ENCODE results near the gene TRIM46. TPM values are rescaled to one million over a fixed set of nuclear protein-coding genes. Genes with fewer than 3 reads are reported as not detected.

Gene TRIM46
- total and polyA plus RNA-seq, 9 of the 15 experiments (the other 6 are each of a cell fraction or from before 2014, with no cell fraction given), result 0.05 to 0.60 (median 0.16) TPM; not detected in 3

- TF ChIP-seq SFPQ (IDR thresholded peaks at IDR 0.05; ENCODE audit: low read depth, low read length) (no peak), HIVEP1 (CRISPR knock-in tag; IDR thresholded peaks at IDR 0.05) (no peak), EP300 (IDR thresholded peaks at IDR 0.05; ENCODE audit: low read length) (peak; percentile 42; the same call in 1 of the 2 replicates), SAFB2 (IDR thresholded peaks at IDR 0.05; ENCODE audit: borderline replicate concordance, low read depth, low read length, severe bottlenecking) (no peak), TRIM25 (IDR thresholded peaks at IDR 0.05; ENCODE audit: borderline replicate concordance) (no peak), TAF9B (IDR thresholded peaks at IDR 0.05; ENCODE audit: partially characterized antibody) (peak; percentile 78), ZNF143 (CRISPR knock-in tag; IDR thresholded peaks at IDR 0.05) (peak; percentile 72), NRF1 (conservative IDR thresholded peaks at IDR 0.05 in 1 of 2, IDR thresholded peaks at IDR 0.05 in 1 of 2) (peak; percentile 97 to 98), ZNF3 (CRISPR knock-in tag; IDR thresholded peaks at IDR 0.05) (no peak), PTTG1 (tag; IDR thresholded peaks at IDR 0.05; ENCODE audit: low read depth) (no peak), CCNT2 (IDR thresholded peaks at IDR 0.05; ENCODE audit: borderline replicate concordance, extremely low read depth, insufficient read length, low read depth, low read length) (no peak)
- TF ChIP-seq, protein P1, sequence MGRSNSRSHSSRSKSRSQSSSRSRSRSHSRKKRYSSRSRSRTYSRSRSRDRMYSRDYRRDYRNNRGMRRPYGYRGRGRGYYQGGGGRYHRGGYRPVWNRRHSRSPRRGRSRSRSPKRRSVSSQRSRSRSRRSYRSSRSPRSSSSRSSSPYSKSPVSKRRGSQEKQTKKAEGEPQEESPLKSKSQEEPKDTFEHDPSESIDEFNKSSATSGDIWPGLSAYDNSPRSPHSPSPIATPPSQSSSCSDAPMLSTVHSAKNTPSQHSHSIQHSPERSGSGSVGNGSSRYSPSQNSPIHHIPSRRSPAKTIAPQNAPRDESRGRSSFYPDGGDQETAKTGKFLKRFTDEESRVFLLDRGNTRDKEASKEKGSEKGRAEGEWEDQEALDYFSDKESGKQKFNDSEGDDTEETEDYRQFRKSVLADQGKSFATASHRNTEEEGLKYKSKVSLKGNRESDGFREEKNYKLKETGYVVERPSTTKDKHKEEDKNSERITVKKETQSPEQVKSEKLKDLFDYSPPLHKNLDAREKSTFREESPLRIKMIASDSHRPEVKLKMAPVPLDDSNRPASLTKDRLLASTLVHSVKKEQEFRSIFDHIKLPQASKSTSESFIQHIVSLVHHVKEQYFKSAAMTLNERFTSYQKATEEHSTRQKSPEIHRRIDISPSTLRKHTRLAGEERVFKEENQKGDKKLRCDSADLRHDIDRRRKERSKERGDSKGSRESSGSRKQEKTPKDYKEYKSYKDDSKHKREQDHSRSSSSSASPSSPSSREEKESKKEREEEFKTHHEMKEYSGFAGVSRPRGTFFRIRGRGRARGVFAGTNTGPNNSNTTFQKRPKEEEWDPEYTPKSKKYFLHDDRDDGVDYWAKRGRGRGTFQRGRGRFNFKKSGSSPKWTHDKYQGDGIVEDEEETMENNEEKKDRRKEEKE (IDR thresholded peaks at IDR 0.05; ENCODE audit: borderline replicate concordance in 1 of 2, control insufficient read depth in 1 of 2, low read depth in 2 of 2, low read length in 1 of 2), result 0 out of 4 replicates have a peak, but pooled peaks of 1 of the 2 experiments have one; percentile 55
- TF ChIP-seq, protein P2, sequence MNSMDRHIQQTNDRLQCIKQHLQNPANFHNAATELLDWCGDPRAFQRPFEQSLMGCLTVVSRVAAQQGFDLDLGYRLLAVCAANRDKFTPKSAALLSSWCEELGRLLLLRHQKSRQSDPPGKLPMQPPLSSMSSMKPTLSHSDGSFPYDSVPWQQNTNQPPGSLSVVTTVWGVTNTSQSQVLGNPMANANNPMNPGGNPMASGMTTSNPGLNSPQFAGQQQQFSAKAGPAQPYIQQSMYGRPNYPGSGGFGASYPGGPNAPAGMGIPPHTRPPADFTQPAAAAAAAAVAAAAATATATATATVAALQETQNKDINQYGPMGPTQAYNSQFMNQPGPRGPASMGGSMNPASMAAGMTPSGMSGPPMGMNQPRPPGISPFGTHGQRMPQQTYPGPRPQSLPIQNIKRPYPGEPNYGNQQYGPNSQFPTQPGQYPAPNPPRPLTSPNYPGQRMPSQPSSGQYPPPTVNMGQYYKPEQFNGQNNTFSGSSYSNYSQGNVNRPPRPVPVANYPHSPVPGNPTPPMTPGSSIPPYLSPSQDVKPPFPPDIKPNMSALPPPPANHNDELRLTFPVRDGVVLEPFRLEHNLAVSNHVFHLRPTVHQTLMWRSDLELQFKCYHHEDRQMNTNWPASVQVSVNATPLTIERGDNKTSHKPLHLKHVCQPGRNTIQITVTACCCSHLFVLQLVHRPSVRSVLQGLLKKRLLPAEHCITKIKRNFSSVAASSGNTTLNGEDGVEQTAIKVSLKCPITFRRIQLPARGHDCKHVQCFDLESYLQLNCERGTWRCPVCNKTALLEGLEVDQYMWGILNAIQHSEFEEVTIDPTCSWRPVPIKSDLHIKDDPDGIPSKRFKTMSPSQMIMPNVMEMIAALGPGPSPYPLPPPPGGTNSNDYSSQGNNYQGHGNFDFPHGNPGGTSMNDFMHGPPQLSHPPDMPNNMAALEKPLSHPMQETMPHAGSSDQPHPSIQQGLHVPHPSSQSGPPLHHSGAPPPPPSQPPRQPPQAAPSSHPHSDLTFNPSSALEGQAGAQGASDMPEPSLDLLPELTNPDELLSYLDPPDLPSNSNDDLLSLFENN (IDR thresholded peaks at IDR 0.05; ENCODE audit: low read depth in 2 of 2, low read length in 2 of 2), result no peak; a peak in 1 of 4 replicates
- TF ChIP-seq, protein P3, sequence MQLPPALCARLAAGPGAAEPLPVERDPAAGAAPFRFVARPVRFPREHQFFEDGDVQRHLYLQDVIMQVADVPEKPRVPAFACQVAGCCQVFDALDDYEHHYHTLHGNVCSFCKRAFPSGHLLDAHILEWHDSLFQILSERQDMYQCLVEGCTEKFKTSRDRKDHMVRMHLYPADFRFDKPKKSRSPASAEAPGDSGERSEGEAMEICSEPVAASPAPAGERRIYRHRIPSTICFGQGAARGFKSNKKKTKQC (CRISPR knock-in tag; IDR thresholded peaks at IDR 0.05), result peak; percentile 40; the same call in 1 of the 2 replicates
These were observed 744 bp upstream of the TRIM46 start, which contains the start of gene KRTCAP2 (continued) for GRCh38 chr1:155172732-155173477.
